Progenitor cell of endocrine pancreas (in vitro differentiated cells): Measurements from ENCODE around the gene TSR3. TPM values are rescaled to one million over a fixed set of nuclear protein-coding genes. Genes with fewer than 3 reads are reported as not detected.

ENCODE experiments used
- DNase-seq: peaks from one replicate; pipeline ENCODE4 v3.0.0; 2021; ENCODE audit warnings: low spot score; ENCODE audit not compliant: unreplicated experiment
- H3K27ac Mint-ChIP-seq: 2 replicates; pipeline ENCODE4 v1.8.0; 2021; ENCODE audit warnings: mild to moderate bottlenecking, moderate library complexity, mixed read lengths
- H3K27me3 Mint-ChIP-seq: 2 replicates; pipeline ENCODE4 v1.8.0; 2021; ENCODE audit warnings: mixed read lengths
- H3K36me3 Mint-ChIP-seq: 2 replicates; pipeline ENCODE4 v1.8.0; 2022; ENCODE audit warnings: mixed read lengths; ENCODE audit not compliant: insufficient read depth
- H3K4me1 Mint-ChIP-seq: 2 replicates; pipeline ENCODE4 v1.8.0; 2021; ENCODE audit warnings: low read depth, mixed read lengths
- H3K4me3 Mint-ChIP-seq: 2 replicates; pipeline ENCODE4 v1.8.0; 2021; ENCODE audit warnings: low read depth, mild to moderate bottlenecking, moderate library complexity, mixed read lengths
- H3K9me3 Mint-ChIP-seq: 2 replicates; pipeline ENCODE4 v1.8.0; 2021; ENCODE audit warnings: low read depth, mixed read lengths
- total RNA-seq: library from RNA; stranded (reverse); gene quantifications from 2 replicates; pipeline ENCODE4 v1.2.1, GENCODE V29; 2021
- TF ChIP-seq, protein P1 (sequence below): fragments of 200-600 bp; sonication (generic); IDR thresholded peaks from one replicate; pipeline ENCODE4 v1.5.0; 2021; ENCODE audit warnings: antibody characterized with exemption, mild to moderate bottlenecking; ENCODE audit not compliant: unreplicated experiment

The TSR3 gene
- total RNA-seq, 1 donor from 2014 or later, result 56.8 TPM

GRCh38 chr16:1342526-1343427, 8.9 kb downstream of the TSR3 start:
- Mint-ChIP-seq H3K4me3 (peak overlapping the region; percentile 70), H3K9me3 (no peaks in the 10 kb centered on the region), H3K36me3 (no peaks in the 10 kb centered on the region), H3K4me1 (peaks cover 6% of the 10 kb centered on the region), H3K27ac (peak overlapping the region; percentile 67), H3K27me3 (no peaks in the 10 kb centered on the region)
- TF ChIP-seq, protein P1, sequence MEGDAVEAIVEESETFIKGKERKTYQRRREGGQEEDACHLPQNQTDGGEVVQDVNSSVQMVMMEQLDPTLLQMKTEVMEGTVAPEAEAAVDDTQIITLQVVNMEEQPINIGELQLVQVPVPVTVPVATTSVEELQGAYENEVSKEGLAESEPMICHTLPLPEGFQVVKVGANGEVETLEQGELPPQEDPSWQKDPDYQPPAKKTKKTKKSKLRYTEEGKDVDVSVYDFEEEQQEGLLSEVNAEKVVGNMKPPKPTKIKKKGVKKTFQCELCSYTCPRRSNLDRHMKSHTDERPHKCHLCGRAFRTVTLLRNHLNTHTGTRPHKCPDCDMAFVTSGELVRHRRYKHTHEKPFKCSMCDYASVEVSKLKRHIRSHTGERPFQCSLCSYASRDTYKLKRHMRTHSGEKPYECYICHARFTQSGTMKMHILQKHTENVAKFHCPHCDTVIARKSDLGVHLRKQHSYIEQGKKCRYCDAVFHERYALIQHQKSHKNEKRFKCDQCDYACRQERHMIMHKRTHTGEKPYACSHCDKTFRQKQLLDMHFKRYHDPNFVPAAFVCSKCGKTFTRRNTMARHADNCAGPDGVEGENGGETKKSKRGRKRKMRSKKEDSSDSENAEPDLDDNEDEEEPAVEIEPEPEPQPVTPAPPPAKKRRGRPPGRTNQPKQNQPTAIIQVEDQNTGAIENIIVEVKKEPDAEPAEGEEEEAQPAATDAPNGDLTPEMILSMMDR, result no peak
- peak; percentile 95 for DNase-seq

- Mint-ChIP-seq H3K36me3 (no peaks in the 10 kb centered on the region), H3K9me3 (no peaks in the 10 kb centered on the region)
Measured at GRCh38 chr16:1341495-1342420, 9.9 kb downstream of the TSR3 start.

GRCh38 chr16:1340730-1341494, 10.8 kb downstream of the TSR3 start:
- H3K4me1 Mint-ChIP-seq, result peaks cover 6% of the 10 kb centered on the region
- TF ChIP-seq, protein P1, result no peak
- H3K27ac Mint-ChIP-seq, result no peak overlapping the region
- DNase-seq, result no peak
- H3K27me3 Mint-ChIP-seq, result peaks cover 9% of the 10 kb centered on the region
- H3K9me3 Mint-ChIP-seq, result no peaks in the 10 kb centered on the region
- no peaks in the 10 kb centered on the region for H3K36me3 Mint-ChIP-seq
- no peak overlapping the region for H3K4me3 Mint-ChIP-seq

More at GRCh38 chr16:1341495-1342420, 9.9 kb downstream of the TSR3 start:
- DNase-seq, result no peak
- Mint-ChIP-seq H3K27ac (no peak overlapping the region), H3K4me3 (no peak overlapping the region), H3K27me3 (peaks cover under 1% of the 10 kb centered on the region), H3K4me1 (peaks cover 6% of the 10 kb centered on the region)
- TF ChIP-seq, protein P1, result no peak

DNA sequence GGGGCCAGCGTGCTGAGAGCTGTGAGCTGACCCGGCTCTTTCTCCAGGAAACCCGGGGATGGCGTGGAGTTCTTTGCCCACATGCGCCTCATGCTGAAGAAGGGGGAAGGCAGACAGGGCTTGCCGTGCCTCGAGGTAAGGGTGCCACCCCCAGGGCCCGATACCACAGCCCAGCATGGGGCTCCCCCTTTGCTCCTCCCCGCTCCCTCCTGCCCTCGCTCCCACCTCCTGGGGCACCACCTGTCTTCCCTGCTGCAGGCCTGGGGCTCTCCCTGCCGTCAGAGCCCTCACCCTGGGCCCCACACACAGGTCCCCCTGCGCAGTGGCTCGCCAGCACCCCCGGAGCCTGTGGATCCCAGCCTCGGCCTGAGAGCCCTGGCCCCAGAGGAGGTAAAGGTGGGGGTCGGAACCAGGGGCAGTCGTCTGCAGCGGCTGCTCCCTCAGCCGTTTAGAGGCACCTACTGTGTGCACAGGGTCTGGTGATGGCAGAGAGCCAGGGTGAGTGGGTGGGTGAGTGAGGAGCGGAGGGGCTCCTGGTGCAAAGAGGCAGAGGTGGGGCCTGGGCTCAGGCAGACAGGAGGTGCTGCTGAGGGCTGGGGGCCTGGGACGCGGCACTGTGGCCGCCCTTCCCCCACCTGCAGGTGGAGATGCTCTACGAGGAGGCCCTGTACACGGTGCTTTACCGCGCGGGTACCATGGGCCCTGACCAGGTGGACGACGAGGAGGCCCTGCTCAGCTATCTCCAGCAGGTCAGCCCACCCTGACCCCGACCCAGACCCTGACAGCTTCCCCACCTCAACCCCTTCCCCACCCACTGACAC, 12.6 kb downstream of the TSR3 start:
- no peak for DNase-seq
- Mint-ChIP-seq H3K27me3 (peaks cover 22% of the 10 kb centered on the region), H3K4me1 (peaks cover 6% of the 10 kb centered on the region), H3K36me3 (no peaks in the 10 kb centered on the region), H3K9me3 (no peaks in the 10 kb centered on the region), H3K27ac (no peak overlapping the region), H3K4me3 (no peak overlapping the region)
- TF ChIP-seq, protein P1, result no peak
